Amniotic stem cell (primary cell): Measurements from ENCODE around the gene NINJ2.
"Not testable (repeated sequence)": the region's sequence is repeated elsewhere in the genome, so short reads cannot be mapped to it uniquely, and the experiment has no call there.

Experiments
- DNase-seq: peaks from one replicate; lab custom pipeline; 2025; lab: John Stamatoyannopoulos, UW

NINJ2 gene

GRCh38 chr12:585062-586061 lies 77.9 kb downstream of the NINJ2 start:
- no peak for DNase-seq

GRCh38 chr12:583251-583869 lies 79.9 kb downstream of the NINJ2 start:
- no peak for DNase-seq

- no peak for DNase-seq
These were observed 81.5 kb downstream of the NINJ2 start for GRCh38 chr12:581746-582145.

GRCh38 chr12:581321-581720 lies 81.9 kb downstream of the NINJ2 start:
- no peak for DNase-seq

- DNase-seq = no peak
These were observed 82.4 kb downstream of the NINJ2 start for GRCh38 chr12:580813-581212.

GRCh38 chr12:579420-580110 lies 83.7 kb downstream of the NINJ2 start:
- DNase-seq = no peak

- DNase-seq = no peak
These were observed 84.4 kb downstream of the NINJ2 start for GRCh38 chr12:578748-579419.

- not testable (repeated sequence) for DNase-seq
These were observed 85.1 kb downstream of the NINJ2 start for GRCh38 chr12:577994-578747.

- no peak for DNase-seq
These were observed 86.6 kb downstream of the NINJ2 start for GRCh38 chr12:576615-577110.

GRCh38 chr12:575948-576614 lies 87.2 kb downstream of the NINJ2 start:
- DNase-seq = no peak

- DNase-seq = no peak
These were observed 88.1 kb downstream of the NINJ2 start for GRCh38 chr12:575129-575502.

- no peak for DNase-seq
These were observed 88.6 kb downstream of the NINJ2 start for GRCh38 chr12:574475-575128.

GRCh38 chr12:573232-573631 lies 90.0 kb downstream of the NINJ2 start:
- no peak for DNase-seq

- DNase-seq = no peak
These were observed 90.7 kb downstream of the NINJ2 start for GRCh38 chr12:572532-572899.

GRCh38 chr12:571795-572531 lies 91.3 kb downstream of the NINJ2 start:
- DNase-seq = no peak

- DNase-seq = peak; percentile 64
These were observed 92.1 kb downstream of the NINJ2 start for GRCh38 chr12:570921-571794.

- DNase-seq = peak; percentile 61
These were observed 92.8 kb downstream of the NINJ2 start for GRCh38 chr12:570435-570920.

GRCh38 chr12:569803-570434 lies 93.3 kb downstream of the NINJ2 start:
- DNase-seq = peak; percentile 79
